ENCODE measurements around the gene STK24. TPM values are rescaled to one million over a fixed set of nuclear protein-coding genes. Genes with fewer than 3 reads are reported as not detected.

STK24 gene
- total and polyA plus RNA-seq, 2 of the 4 experiments (the other 2 are of a cell fraction) = 29.2 to 43.4 TPM

DNA sequence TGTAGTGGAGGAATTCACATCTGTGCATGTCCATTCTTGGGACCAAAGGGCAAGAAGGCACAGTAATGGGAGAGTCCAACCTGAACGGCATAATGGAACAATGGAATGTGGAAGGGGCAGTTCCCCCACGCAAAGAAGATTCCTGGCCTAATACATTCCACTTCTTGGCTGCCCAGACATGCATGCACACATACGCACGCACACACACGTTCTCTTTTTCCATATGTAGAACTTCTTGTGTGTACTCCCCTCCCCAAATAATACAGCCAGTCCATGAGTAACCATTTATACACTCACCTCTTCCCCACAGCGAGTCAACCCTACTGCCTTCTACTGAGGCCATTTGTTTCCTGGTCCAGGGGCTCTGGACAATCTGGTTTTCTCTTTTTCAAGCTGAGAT is 6.0 kb upstream of the STK24 start:
- peaks cover 4 to 6% of the 10 kb centered on the region in 2 experiments; a peak in 3 of 4 replicates for H3K79me1 ChIP-seq (ENCODE audit: low read depth in 1 of 2, low read length in 2 of 2)
- no peak for TF ChIP-seq NFE2L2 (IDR thresholded peaks at IDR 0.05; ENCODE audit: low read depth, low read length)
- TF ChIP-seq ELK1 (IDR thresholded peaks at IDR 0.05; ENCODE audit: borderline replicate concordance, low read depth, low read length) = no peak
- no peak for TF ChIP-seq CHD1 (IDR thresholded peaks at IDR 0.05; ENCODE audit: low read depth, low read length)
- TF ChIP-seq SMC3 (IDR thresholded peaks at IDR 0.05; ENCODE audit: low read depth, low read length) = no peak
- no TSS peak for BruUV-seq (replicated peaks)
- in situ Hi-C loops (cut with MboI; ENCODE audit: low sequenced_read_pairs) (no loop called here), dilution Hi-C loops (cut with HindIII; ENCODE audit: low sequenced_read_pairs, unreplicated experiment) (no loop called here), intact Hi-C loops (cut with micrococcal nuclease) (loop anchor here (2.0 kb wide), 2 partner anchors 16 to 70 kb away; no protein-coding TSS in a partner anchor)
- H3K36me3 ChIP-seq (ENCODE audit: control insufficient read depth, insufficient read depth, low read length) = no peaks in the 10 kb centered on the region
- WGBS, 2 experiments (ENCODE audit: extremely low coverage in 2 of 2, insufficient read length in 1 of 2) = 100% methylated on average over 3 of the region's 6 CpGs; no CpG with 5 or more reads in 1 of the 2 experiments
- no peak overlapping the region for H3K18ac ChIP-seq (ENCODE audit: low read depth, low read length)
- H3K9me1 ChIP-seq (ENCODE audit: insufficient read depth, low read length) = peaks cover 4% of the 10 kb centered on the region
- H3K14ac ChIP-seq (replicated peaks; ENCODE audit: low read depth, low read length) = peak overlapping the region; percentile 52; the same call in 1 of the 2 replicates
- H3K56ac ChIP-seq (ENCODE audit: extremely low read depth, insufficient read depth, low read length) = no peak overlapping the region
- no peak overlapping the region for H3K27ac ChIP-seq (ENCODE audit: insufficient read depth, low read length)
- H2BK15ac ChIP-seq (ENCODE audit: low read depth, low read length) = no peak overlapping the region
- H3K4ac ChIP-seq (ENCODE audit: low read depth, low read length) = peak overlapping the region; percentile 26
- H2AK9ac ChIP-seq (replicated peaks; ENCODE audit: low read depth, low read length, poor library complexity) = peak overlapping the region; percentile 56
- no peak overlapping the region for H4K8ac ChIP-seq (ENCODE audit: low read depth in 2 of 2, low read length in 2 of 2)
- H3K9ac ChIP-seq (ENCODE audit: low read depth, low read length) = no peak overlapping the region
- no peak overlapping the region for H4K91ac ChIP-seq (ENCODE audit: insufficient read depth, low read depth, low read length)
- CTCF ChIA-PET = no interaction called here
- no peaks in the 10 kb centered on the region for H4K20me1 ChIP-seq (ENCODE audit: insufficient read depth, low read length)
- H2BK120ac ChIP-seq (ENCODE audit: low read depth, low read length) = no peak overlapping the region; the same call in 1 of the 2 replicates
- no peak for DNase-seq
- no peak overlapping the region for H4K5ac ChIP-seq (ENCODE audit: low read depth, low read length)
- ATAC-seq (ENCODE audit: low read depth) = no peak
- H3K4me3 ChIP-seq (ENCODE audit: insufficient read depth, low read depth, low read length) = no peak overlapping the region
- peak overlapping the region; percentile 55 for H2AFZ ChIP-seq (replicated peaks; ENCODE audit: low read length, poor library complexity)
- POLR2A ChIA-PET (ENCODE audit: unreplicated experiment) = no interaction called here
- H3K23ac ChIP-seq (ENCODE audit: low read depth, low read length) = peak overlapping the region; percentile 16; the same call in 1 of the 2 replicates
- H2AK5ac ChIP-seq (ENCODE audit: low read depth, low read length) = 0 out of 2 replicates have a peak overlapping the region, but pooled peaks have one; percentile 3
- no peaks in the 10 kb centered on the region for H3K9me3 ChIP-seq (ENCODE audit: control insufficient read depth, insufficient read depth, low read length)
- no peak overlapping the region for H3K4me2 ChIP-seq (ENCODE audit: low read depth, low read length)
- H3K4me1 ChIP-seq (ENCODE audit: control insufficient read depth, insufficient read depth, low read length) = peaks cover 6% of the 10 kb centered on the region
- no peak overlapping the region; the same call in 1 of the 2 replicates for H2BK20ac ChIP-seq (ENCODE audit: low read depth, low read length)
- no peaks in the 10 kb centered on the region for H3K27me3 ChIP-seq (ENCODE audit: control insufficient read depth, insufficient read depth, low read length)
- H2BK5ac ChIP-seq (ENCODE audit: low read depth, low read length, poor library complexity, severe bottlenecking) = peak overlapping the region; percentile 26
